Gastroesophageal sphincter (tissue), 3 donors: ENCODE measurements around the gene ZBTB43.

Experiments
- POLR2A ChIP-seq, 2 donors: fragments of 450-650 bp; IDR thresholded peaks; one replicate each; pipeline ENCODE4 v1.6.1; 2017; ENCODE audit warnings: antibody characterized with exemption in 2 of 2, mild to moderate bottlenecking in 2 of 2, moderate library complexity in 1 of 2
- POLR2AphosphoS5 ChIP-seq: sonication (generic); formaldehyde crosslinking; IDR thresholded peaks from one replicate; pipeline ENCODE4 v1.6.1; 2017; ENCODE audit warnings: antibody characterized with exemption
- TF ChIP-seq, protein P1 (sequence below), 4 experiments: fragments of 200-600 bp in 2 of 4; fragments of 450-650 bp in 2 of 4; sonication (generic) in 1 of 4; IDR thresholded peaks; one replicate each; pipeline ENCODE4 v1.5.1; 2017 to 2019; ENCODE audit warnings: antibody characterized with exemption in 4 of 4, mild to moderate bottlenecking in 2 of 4, moderate library complexity in 2 of 4

GRCh38 chr9:126793686-126794417, 11.0 kb upstream of the ZBTB43 start:
- TF ChIP-seq, protein P1, sequence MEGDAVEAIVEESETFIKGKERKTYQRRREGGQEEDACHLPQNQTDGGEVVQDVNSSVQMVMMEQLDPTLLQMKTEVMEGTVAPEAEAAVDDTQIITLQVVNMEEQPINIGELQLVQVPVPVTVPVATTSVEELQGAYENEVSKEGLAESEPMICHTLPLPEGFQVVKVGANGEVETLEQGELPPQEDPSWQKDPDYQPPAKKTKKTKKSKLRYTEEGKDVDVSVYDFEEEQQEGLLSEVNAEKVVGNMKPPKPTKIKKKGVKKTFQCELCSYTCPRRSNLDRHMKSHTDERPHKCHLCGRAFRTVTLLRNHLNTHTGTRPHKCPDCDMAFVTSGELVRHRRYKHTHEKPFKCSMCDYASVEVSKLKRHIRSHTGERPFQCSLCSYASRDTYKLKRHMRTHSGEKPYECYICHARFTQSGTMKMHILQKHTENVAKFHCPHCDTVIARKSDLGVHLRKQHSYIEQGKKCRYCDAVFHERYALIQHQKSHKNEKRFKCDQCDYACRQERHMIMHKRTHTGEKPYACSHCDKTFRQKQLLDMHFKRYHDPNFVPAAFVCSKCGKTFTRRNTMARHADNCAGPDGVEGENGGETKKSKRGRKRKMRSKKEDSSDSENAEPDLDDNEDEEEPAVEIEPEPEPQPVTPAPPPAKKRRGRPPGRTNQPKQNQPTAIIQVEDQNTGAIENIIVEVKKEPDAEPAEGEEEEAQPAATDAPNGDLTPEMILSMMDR (IDR thresholded peaks at IDR 0.05): no peak
- TF ChIP-seq POLR2A (IDR thresholded peaks at IDR 0.05): no peak
- TF ChIP-seq POLR2AphosphoS5: no peak
